Spleen (tissue), 11 donors: Measurements from ENCODE around the gene PCDH7. TPM values are rescaled to one million over a fixed set of nuclear protein-coding genes. Genes with fewer than 3 reads are reported as not detected.

Experiments used
- DNase-seq: peaks from one replicate; pipeline ENCODE4 v3.0.0-alpha.2; 2020
- H3K27ac ChIP-seq, 8 donors: fragments of 200-600 bp; sonication (generic) in 7 of 8; 1 replicate in 4 of 8; 2 replicates in 4 of 8; pipeline versions ENCODE4 v1.5.0 to v1.8.0; 2016 to 2021; ENCODE audit warnings: inconsistent platforms in 4 of 8, mild to moderate bottlenecking in 4 of 8, moderate library complexity in 1 of 8
- H3K27me3 ChIP-seq, 7 donors: fragments of 200-600 bp; sonication (generic) in 6 of 7; replicated peaks in 1 of 7; 1 replicate in 4 of 7; 2 replicates in 3 of 7; pipeline versions ENCODE4 v1.5.0 to v1.8.0; 2016 to 2021; ENCODE audit warnings: inconsistent platforms in 3 of 7, mild to moderate bottlenecking in 1 of 7
- H3K36me3 ChIP-seq, 6 donors: fragments of 200-600 bp; sonication (generic) in 5 of 6; 1 replicate in 4 of 6; 2 replicates in 2 of 6; pipeline versions ENCODE4 v1.5.0 to v1.8.0; 2016 to 2021; ENCODE audit warnings: inconsistent platforms in 2 of 6
- H3K4me1 ChIP-seq, 6 donors: fragments of 200-600 bp; sonication (generic) in 5 of 6; 1 replicate in 3 of 6; 2 replicates in 3 of 6; pipeline versions ENCODE4 v1.5.0 to v1.8.0; 2016 to 2021; ENCODE audit warnings: inconsistent platforms in 3 of 6
- H3K4me3 ChIP-seq, 8 donors: fragments of 200-600 bp; sonication (generic) in 7 of 8; 1 replicate in 4 of 8; 2 replicates in 4 of 8; pipeline versions ENCODE4 v1.5.0 to v1.8.0; 2016 to 2021; ENCODE audit warnings: inconsistent platforms in 4 of 8, mild to moderate bottlenecking in 4 of 8, moderate library complexity in 2 of 8
- H3K9me3 ChIP-seq, 8 donors: fragments of 200-600 bp; sonication (generic) in 7 of 8; 1 replicate in 4 of 8; 2 replicates in 4 of 8; pipeline versions ENCODE4 v1.5.0 to v1.8.0; 2016 to 2021; ENCODE audit warnings: inconsistent platforms in 4 of 8
- CTCF ChIP-seq, 11 experiments: fragments of 200-600 bp in 7 of 11; fragments of 450-650 bp in 4 of 11; sonication (generic) in 4 of 11; IDR thresholded peaks in 8 of 11; conservative IDR thresholded peaks in 3 of 11; 1 replicate in 7 of 11; 2 replicates in 4 of 11; pipeline versions ENCODE4 v1.4.0 to v1.8.0; 2016 to 2021; ENCODE audit warnings: antibody characterized with exemption in 11 of 11, inconsistent platforms in 4 of 11, mild to moderate bottlenecking in 1 of 11
- POLR2A ChIP-seq, 3 donors: fragments of 450-650 bp; IDR thresholded peaks; one replicate each; pipeline ENCODE4 v1.5.1; 2017; ENCODE audit warnings: antibody characterized with exemption in 3 of 3, mild to moderate bottlenecking in 1 of 3
- POLR2AphosphoS5 ChIP-seq, 3 donors: sonication (generic); formaldehyde crosslinking; IDR thresholded peaks; one replicate each; pipeline ENCODE4 v1.5.1; 2017; ENCODE audit warnings: antibody characterized with exemption in 3 of 3
- WGBS, 5 donors: extraction: QIAGEN DNeasy Blood & Tissue Kit in 3 of 5; methylation state at CpG; one replicate each; pipeline versions ENCODE4 v1.1.5 to v1.1.7; 2013 to 2018; 5-methylcytosine and 5-hydroxymethylcytosine counted together
- intact Hi-C: fragments of 100-400 bp; cut with DNase I; formaldehyde crosslinking; loops from one replicate; pipeline ENCODE4 v1.15.0; 2023; ENCODE audit warnings: low total_unique reads
- polyA plus RNA-seq, 3 donors: library from polyadenylated mRNA; stranded (reverse); fragments of 200-250 nt; gene quantifications; one replicate each; pipeline ENCODE4 v1.2.1, GENCODE V29; 2013
- total RNA-seq, 7 donors: library from RNA; depleted of rRNA in 3 of 7; stranded (reverse); fragments of >200 nt in 3 of 7; fragmentation: NEBNext Ultra II Directional in 4 of 7; extraction: Animal tissue kit (Norgen Biotek cat#: 25700) in 4 of 7; gene quantifications; one replicate each; pipeline versions ENCODE4 v1.1.0 to v1.2.1, GENCODE V29; 2016 to 2021
- donor health status: healthy with polysubstance abuse.
- donor health status: DM: no; HTN: no; CAD: no; lungs with moderate emphysema.
- donor health status: DM: no; HTN: no; CAD: no.
- donor health status: Bipolar disorder and iron deficiency.
- donor health status: healthy.
- donor health status: DM: no; HTN: no; CAD: no.
- donor health status: DM: yes; HTN: yes; CAD: no.

The PCDH7 gene
- total and polyA plus RNA-seq, 10 donors, result 0.86 to 116 (median 87.2) TPM

- WGBS, 5 donors, result 75 to 85% (median 78%) methylated on average over 3 of the region's 3 CpGs
- DNase-seq, result no peak
- Histone ChIP-seq H3K27me3 (no peaks in the 10 kb centered on the region), H3K36me3 (no peaks in the 10 kb centered on the region), H3K9me3 (no peaks in the 10 kb centered on the region), H3K4me3 (no peak overlapping the region), H3K4me1 (peaks cover 0 to 19% (median 0%) of the 10 kb centered on the region in 6 donors), H3K27ac (peak overlapping the region in 2 of 8 donors; percentile 8 to 12)
- intact Hi-C loops, result no loop called here
- no peak for TF ChIP-seq POLR2AphosphoS5 (IDR thresholded peaks at IDR 0.05)
- no peak for TF ChIP-seq POLR2A (IDR thresholded peaks at IDR 0.05)
- TF ChIP-seq CTCF (IDR thresholded peaks at IDR 0.05 in 8 of 11, conservative IDR thresholded peaks at IDR 0.05 in 3 of 11), result no peak
Observed at GRCh38 chr4:30753316-30753715, 33.1 kb downstream of the PCDH7 start.

- intact Hi-C loops, result no loop called here
- Histone ChIP-seq H3K9me3 (no peaks in the 10 kb centered on the region), H3K27me3 (no peaks in the 10 kb centered on the region), H3K4me3 (no peak overlapping the region), H3K4me1 (peaks cover 0 to 19% (median 0%) of the 10 kb centered on the region in 6 donors), H3K27ac (peak overlapping the region in 2 of 8 donors; percentile 8 to 23), H3K36me3 (no peaks in the 10 kb centered on the region)
- DNase-seq, result no peak
- TF ChIP-seq POLR2AphosphoS5 (IDR thresholded peaks at IDR 0.05) (no peak), POLR2A (IDR thresholded peaks at IDR 0.05) (no peak), CTCF (IDR thresholded peaks at IDR 0.05 in 8 of 11, conservative IDR thresholded peaks at IDR 0.05 in 3 of 11) (no peak)
- WGBS, 5 donors, result 75 to 85% (median 82%) methylated on average over 3 of the region's 3 CpGs
Observed at GRCh38 chr4:30754021-30754420, 33.9 kb downstream of the PCDH7 start.

GRCh38 chr4:30755346-30755745 is 35.2 kb downstream of the PCDH7 start:
- intact Hi-C loops, result no loop called here
- no peaks in the 10 kb centered on the region for H3K9me3 ChIP-seq
- H3K27me3 ChIP-seq, result no peaks in the 10 kb centered on the region
- TF ChIP-seq POLR2A (IDR thresholded peaks at IDR 0.05) (no peak), CTCF (IDR thresholded peaks at IDR 0.05 in 8 of 11, conservative IDR thresholded peaks at IDR 0.05 in 3 of 11) (no peak), POLR2AphosphoS5 (IDR thresholded peaks at IDR 0.05) (no peak)
- H3K36me3 ChIP-seq, result no peaks in the 10 kb centered on the region
- peaks cover 0 to 19% (median 0%) of the 10 kb centered on the region in 6 donors for H3K4me1 ChIP-seq
- H3K4me3 ChIP-seq, result no peak overlapping the region
- peak overlapping the region in 1 of 8 donors; percentile 4 for H3K27ac ChIP-seq
- DNase-seq, result no peak

GRCh38 chr4:30756553-30756952 is 36.4 kb downstream of the PCDH7 start:
- DNase-seq, result no peak
- TF ChIP-seq POLR2AphosphoS5 (IDR thresholded peaks at IDR 0.05) (no peak), CTCF (IDR thresholded peaks at IDR 0.05 in 8 of 11, conservative IDR thresholded peaks at IDR 0.05 in 3 of 11) (no peak), POLR2A (IDR thresholded peaks at IDR 0.05) (no peak)
- Histone ChIP-seq H3K27me3 (no peaks in the 10 kb centered on the region), H3K4me3 (no peak overlapping the region), H3K9me3 (no peaks in the 10 kb centered on the region), H3K27ac (peak overlapping the region in 2 of 8 donors; percentile 18 to 54), H3K36me3 (no peaks in the 10 kb centered on the region), H3K4me1 (peaks cover 0 to 19% (median 0%) of the 10 kb centered on the region in 6 donors)
- intact Hi-C loops, result no loop called here
- WGBS, 5 donors, result 86 to 97% (median 90%) methylated on average over 3 of the region's 3 CpGs
